Psoas muscle (tissue), 8 donors: ENCODE measurements around the gene TCERG1L. TPM values are rescaled to one million over a fixed set of nuclear protein-coding genes. Genes with fewer than 3 reads are reported as not detected.

Experiments used
- ATAC-seq, 4 donors: fragments of 200-7000 bp; cut with Tn5 transposase; one replicate each; pipeline ENCODE4 v1.9.1; 2020; ENCODE audit warnings: moderate library complexity in 3 of 4, mild to moderate bottlenecking in 2 of 4
- DNase-seq, 2 donors: peaks; one replicate each; pipeline ENCODE4 v3.0.0-alpha.2; 2020
- H3K27ac ChIP-seq: fragments of 200-600 bp; one replicate; pipeline ENCODE4 v1.8.0; 2022
- H3K27me3 ChIP-seq, 3 donors: fragments of 200-600 bp in 1 of 3; one replicate each; pipeline versions ENCODE4 v1.6.1 to v1.8.0; 2013 to 2022; ENCODE audit warnings: low read length in 2 of 3, mild to moderate bottlenecking in 2 of 3, moderate library complexity in 1 of 3; ENCODE audit not compliant: insufficient read depth in 3 of 3
- H3K36me3 ChIP-seq, 2 donors: fragments of 200-600 bp in 1 of 2; one replicate each; pipeline versions ENCODE4 v1.6.1 to v1.8.0; 2013 to 2022; ENCODE audit warnings: low read depth in 1 of 2, mild to moderate bottlenecking in 1 of 2, moderate library complexity in 1 of 2; ENCODE audit not compliant: insufficient read depth in 1 of 2
- H3K4me1 ChIP-seq: fragments of 200-600 bp; one replicate; pipeline ENCODE4 v1.8.0; 2022
- H3K4me3 ChIP-seq: fragments of 200-600 bp; one replicate; pipeline ENCODE4 v1.8.0; 2022; ENCODE audit warnings: mild to moderate bottlenecking
- H3K9me3 ChIP-seq: fragments of 200-600 bp; one replicate; pipeline ENCODE4 v1.8.0; 2022
- WGBS, 3 donors: extraction: QIAGEN DNeasy Blood & Tissue Kit; methylation state at CpG; one replicate each; pipeline versions ENCODE4 v1.1.6 to v1.1.7; 2013; 5-methylcytosine and 5-hydroxymethylcytosine counted together
- intact Hi-C, 2 donors: fragments of 100-400 bp; cut with DNase I; formaldehyde crosslinking; loops; one replicate each; pipeline versions ENCODE4 v1.11.0 to v1.14.2; 2022
- polyA plus RNA-seq, 3 donors: library from polyadenylated mRNA; stranded (reverse); fragments of 200-250 nt; gene quantifications; one replicate each; pipeline ENCODE4 v1.2.3, GENCODE V29; 2013
- total RNA-seq, 4 donors: library from RNA; stranded (reverse); fragmentation: NEBNext Ultra II Directional in 2 of 4; extraction: Animal tissue kit (Norgen Biotek cat#: 25700) in 2 of 4; gene quantifications; one replicate each; pipeline versions ENCODE4 v1.2.1 to v1.2.4, GENCODE V29; 2021 to 2023
- TF ChIP-seq, protein P1 (sequence below): fragments of 200-600 bp; IDR thresholded peaks from one replicate; pipeline ENCODE4 v1.8.0; 2022; ENCODE audit warnings: antibody characterized with exemption
- donor health status: healthy with polysubstance abuse.
- donor health status: DM: no; HTN: no; CAD: no; lungs with moderate emphysema.
- donor health status: Bipolar disorder and iron deficiency.
- donor health status: healthy.
- donor health status: DM: yes; HTN: yes; CAD: no.
- donor health status: DM: no; HTN: no; CAD: no.
- donor health status: DM: no; HTN: no; CAD: no.
- donor health status: DM: yes; HTN: yes; CAD: no.

TCERG1L gene
- total and polyA plus RNA-seq, 7 donors = 0.01 TPM; not detected in 6

DNA sequence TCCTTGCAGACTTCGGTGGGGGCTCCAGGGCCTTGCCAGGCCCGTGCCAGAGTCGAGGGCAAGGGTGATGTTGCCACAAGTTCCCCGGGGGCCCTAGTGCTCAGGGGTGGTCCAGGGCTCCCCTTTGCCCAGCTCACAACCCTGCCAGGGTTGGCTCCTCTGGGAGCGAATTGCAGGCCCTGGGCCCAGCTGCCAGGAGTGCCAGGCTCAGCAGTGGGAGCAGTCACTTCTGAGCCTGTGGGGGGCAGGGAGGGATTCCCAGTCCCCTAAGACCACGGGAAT, 43.8 kb downstream of the TCERG1L start:
- TF ChIP-seq, protein P1, sequence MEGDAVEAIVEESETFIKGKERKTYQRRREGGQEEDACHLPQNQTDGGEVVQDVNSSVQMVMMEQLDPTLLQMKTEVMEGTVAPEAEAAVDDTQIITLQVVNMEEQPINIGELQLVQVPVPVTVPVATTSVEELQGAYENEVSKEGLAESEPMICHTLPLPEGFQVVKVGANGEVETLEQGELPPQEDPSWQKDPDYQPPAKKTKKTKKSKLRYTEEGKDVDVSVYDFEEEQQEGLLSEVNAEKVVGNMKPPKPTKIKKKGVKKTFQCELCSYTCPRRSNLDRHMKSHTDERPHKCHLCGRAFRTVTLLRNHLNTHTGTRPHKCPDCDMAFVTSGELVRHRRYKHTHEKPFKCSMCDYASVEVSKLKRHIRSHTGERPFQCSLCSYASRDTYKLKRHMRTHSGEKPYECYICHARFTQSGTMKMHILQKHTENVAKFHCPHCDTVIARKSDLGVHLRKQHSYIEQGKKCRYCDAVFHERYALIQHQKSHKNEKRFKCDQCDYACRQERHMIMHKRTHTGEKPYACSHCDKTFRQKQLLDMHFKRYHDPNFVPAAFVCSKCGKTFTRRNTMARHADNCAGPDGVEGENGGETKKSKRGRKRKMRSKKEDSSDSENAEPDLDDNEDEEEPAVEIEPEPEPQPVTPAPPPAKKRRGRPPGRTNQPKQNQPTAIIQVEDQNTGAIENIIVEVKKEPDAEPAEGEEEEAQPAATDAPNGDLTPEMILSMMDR = no peak
- Histone ChIP-seq H3K27me3 (peaks cover 0 to 8% (median 3%) of the 10 kb centered on the region in 3 donors), H3K4me3 (no peak overlapping the region), H3K4me1 (no peaks in the 10 kb centered on the region), H3K36me3 (no peaks in the 10 kb centered on the region), H3K9me3 (no peaks in the 10 kb centered on the region), H3K27ac (no peak overlapping the region)
- no peak for DNase-seq
- ATAC-seq = no peak
- intact Hi-C loops = no loop called here
- WGBS, 3 donors = 72 to 76% (median 73%) methylated on average over 6 of the region's 6 CpGs

DNA sequence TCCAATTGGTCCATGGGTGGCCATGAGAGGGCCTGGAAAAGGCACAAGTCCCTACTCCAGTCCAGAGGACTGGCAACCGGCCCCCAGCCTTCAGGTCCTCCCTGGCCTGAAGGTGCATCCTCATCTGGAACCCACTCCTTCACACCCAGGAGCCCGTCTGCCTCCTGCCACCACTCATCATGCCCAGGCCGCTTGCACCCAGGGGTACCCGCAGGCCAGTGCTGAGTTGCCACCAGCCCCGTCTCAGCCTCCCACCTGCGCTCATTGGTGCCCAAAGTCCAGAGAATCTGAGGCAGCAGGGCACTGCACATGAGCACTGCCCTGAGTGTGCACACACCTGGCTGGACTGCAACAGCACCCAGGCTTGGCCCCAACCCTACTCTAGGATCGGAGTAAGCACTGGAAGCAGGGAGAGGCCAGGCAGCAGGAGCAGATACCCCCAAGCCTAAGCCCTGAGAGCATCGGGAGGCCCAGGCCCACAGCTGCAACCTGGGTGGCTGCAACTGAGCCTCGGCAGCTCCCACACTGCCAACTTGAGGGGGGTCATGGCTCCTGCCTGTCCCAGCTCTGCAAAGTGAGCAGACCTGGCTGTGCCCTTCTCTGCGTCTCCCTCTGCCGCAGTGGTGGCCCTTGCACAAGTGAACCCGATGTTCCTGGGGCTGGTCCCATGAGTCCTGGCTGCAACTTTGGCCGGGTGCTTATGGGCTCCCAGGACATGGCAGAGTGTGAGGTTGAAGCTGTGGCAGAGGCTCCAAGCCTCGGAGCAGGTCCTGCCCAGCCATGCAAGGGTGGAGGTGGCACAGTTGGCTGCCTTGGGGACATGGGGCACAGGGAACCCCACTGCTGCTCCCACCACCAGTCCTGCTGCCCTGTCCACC, 44.3 kb downstream of the TCERG1L start:
- H3K4me3 ChIP-seq = no peak overlapping the region
- no peaks in the 10 kb centered on the region for H3K4me1 ChIP-seq
- TF ChIP-seq, protein P1 = no peak
- no peaks in the 10 kb centered on the region for H3K36me3 ChIP-seq
- ATAC-seq = no peak
- intact Hi-C loops = no loop called here
- WGBS, 3 donors = 85 to 94% (median 88%) methylated on average over 13 to 14 of the region's 14 CpGs
- DNase-seq = no peak
- peaks cover 0 to 4% (median 0%) of the 10 kb centered on the region in 3 donors for H3K27me3 ChIP-seq
- H3K27ac ChIP-seq = no peak overlapping the region
- no peaks in the 10 kb centered on the region for H3K9me3 ChIP-seq

DNA sequence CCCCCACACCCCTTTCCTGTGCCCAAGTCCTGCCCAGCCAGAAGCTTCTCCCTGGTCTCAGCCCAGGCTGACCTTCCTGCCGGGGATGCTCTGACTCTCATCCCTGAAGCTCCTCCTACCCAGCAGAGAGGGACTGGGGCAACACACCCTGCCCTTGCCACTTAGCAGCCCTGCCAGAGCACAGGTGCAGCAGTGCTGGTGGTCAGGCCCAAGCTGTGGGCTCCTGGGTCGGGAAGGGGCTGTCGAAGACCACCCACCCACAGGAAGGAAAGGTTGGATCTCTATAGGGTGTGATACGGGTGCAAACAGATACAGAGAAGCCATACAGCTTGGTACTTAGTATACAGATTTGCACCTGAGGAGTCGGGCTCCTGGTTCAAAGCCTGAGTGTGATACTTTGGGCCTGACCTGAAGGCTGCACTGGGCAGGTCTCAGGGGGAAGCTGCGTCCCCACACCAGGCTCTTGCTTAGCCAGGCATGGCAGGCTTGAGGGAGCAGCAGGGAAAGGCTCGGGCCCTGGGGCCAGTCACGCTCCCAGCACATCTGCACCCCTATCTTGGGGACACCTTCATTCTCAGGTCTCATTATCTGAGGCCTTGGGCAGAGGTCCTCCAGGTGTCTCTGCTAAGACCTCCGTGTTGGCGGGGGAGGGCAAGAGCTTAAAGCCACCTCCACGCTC, 47.3 kb downstream of the TCERG1L start:
- TF ChIP-seq, protein P1 = no peak
- ATAC-seq (no peak), DNase-seq (no peak)
- intact Hi-C loops = no loop called here
- H3K36me3 ChIP-seq = no peaks in the 10 kb centered on the region
- H3K4me3 ChIP-seq = no peak overlapping the region
- H3K9me3 ChIP-seq = no peaks in the 10 kb centered on the region
- no peaks in the 10 kb centered on the region for H3K4me1 ChIP-seq
- H3K27ac ChIP-seq = no peak overlapping the region
- 81 to 87% (median 87%) methylated on average over 11 of the region's 11 CpGs for WGBS, 3 donors
- no peaks in the 10 kb centered on the region for H3K27me3 ChIP-seq

DNA sequence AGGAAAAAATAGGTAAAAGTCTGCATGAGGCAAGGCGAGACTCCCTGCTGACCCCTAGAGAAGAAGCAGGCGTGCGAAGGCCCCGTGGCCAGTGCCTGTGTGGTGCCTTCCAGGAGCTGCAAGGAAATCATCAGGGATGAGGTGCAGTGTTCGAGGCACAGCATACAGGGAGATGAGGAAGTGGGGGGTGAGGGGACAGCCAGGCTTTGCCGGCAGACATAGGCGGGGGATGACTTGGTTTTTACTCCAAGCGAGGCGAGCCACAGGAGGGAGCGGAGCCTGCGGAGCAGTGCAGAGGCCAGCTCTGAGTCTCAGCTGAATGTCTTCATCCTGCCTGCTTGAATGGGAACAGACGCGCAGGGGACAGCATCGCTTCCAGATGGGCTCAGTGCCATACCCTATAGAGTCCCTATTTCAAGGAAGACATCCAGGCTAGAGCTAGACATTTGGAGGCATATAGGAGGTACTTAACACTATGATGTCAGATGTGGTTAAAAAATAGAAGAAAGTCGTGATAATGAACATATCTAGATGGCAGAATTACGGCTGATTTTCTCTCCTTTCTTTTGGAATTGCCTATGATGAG, 49.5 kb downstream of the TCERG1L start:
- no peak overlapping the region for H3K4me3 ChIP-seq
- H3K27me3 ChIP-seq = no peaks in the 10 kb centered on the region
- WGBS, 3 donors = 85 to 88% (median 87%) methylated on average over 16 of the region's 16 CpGs

More for the DNA sequence above, 49.5 kb downstream of the TCERG1L start:
- no peak for ATAC-seq
- Histone ChIP-seq H3K36me3 (no peaks in the 10 kb centered on the region), H3K4me1 (no peaks in the 10 kb centered on the region), H3K9me3 (no peaks in the 10 kb centered on the region), H3K27ac (no peak overlapping the region)
- TF ChIP-seq, protein P1 = no peak
- intact Hi-C loops = no loop called here
- DNase-seq = no peak
